ENCODE measurements around the gene SLC10A6. TPM values are rescaled to one million over a fixed set of nuclear protein-coding genes. Genes with fewer than 3 reads are reported as not detected.

SLC10A6 gene, protein sequence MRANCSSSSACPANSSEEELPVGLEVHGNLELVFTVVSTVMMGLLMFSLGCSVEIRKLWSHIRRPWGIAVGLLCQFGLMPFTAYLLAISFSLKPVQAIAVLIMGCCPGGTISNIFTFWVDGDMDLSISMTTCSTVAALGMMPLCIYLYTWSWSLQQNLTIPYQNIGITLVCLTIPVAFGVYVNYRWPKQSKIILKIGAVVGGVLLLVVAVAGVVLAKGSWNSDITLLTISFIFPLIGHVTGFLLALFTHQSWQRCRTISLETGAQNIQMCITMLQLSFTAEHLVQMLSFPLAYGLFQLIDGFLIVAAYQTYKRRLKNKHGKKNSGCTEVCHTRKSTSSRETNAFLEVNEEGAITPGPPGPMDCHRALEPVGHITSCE
- 0.26 TPM in 1 of 2 replicates, not detected in the other for total RNA-seq (2021)
- percentile 22 among the genes with signal in this experiment for Bru-seq, nascent RNA
- BruChase-seq, experiment 1, labeled RNA remaining after a 2-hour chase, result percentile 16 among the genes with signal in this experiment
- percentile 21 among the genes with signal in this experiment for BruChase-seq, experiment 2, labeled RNA remaining after a 6-hour chase
- long read RNA-seq, result 0 reads

- POLR2A ChIA-PET (ENCODE audit: low non-redundant PET), result no interaction called here
- no peak for DNase-seq (ENCODE audit: low spot score)
- BruUV-seq (replicated peaks), result no TSS peak
- Histone ChIP-seq H3K27ac (ENCODE audit: low read depth, low read length, poor library complexity, severe bottlenecking) (no peak within 1 kb of the TSS), H3K4me1 (ENCODE audit: insufficient read depth, low read length, poor library complexity, severe bottlenecking) (peaks cover 9% of the 10 kb centered on the region), H3K9me3 (ENCODE audit: low read depth, low read length, poor library complexity, severe bottlenecking) (no peaks in the 10 kb centered on the region), H3K4me3 (ENCODE audit: low read depth, low read length, poor library complexity, severe bottlenecking) (no peak within 1 kb of the TSS), H3K36me3 (ENCODE audit: insufficient read depth, low read length, poor library complexity, severe bottlenecking) (no peaks in the 10 kb centered on the region), H3K27me3 (replicated peaks; ENCODE audit: insufficient read depth, low read depth, low read length, poor library complexity) (no peaks in the 10 kb centered on the region)
- CTCF ChIA-PET, result no interaction called here
- TF ChIP-seq EZH2 (IDR thresholded peaks at IDR 0.05; ENCODE audit: borderline replicate concordance, low read depth, low read length, poor library complexity, severe bottlenecking), result no peak
- TF ChIP-seq, protein P1, sequence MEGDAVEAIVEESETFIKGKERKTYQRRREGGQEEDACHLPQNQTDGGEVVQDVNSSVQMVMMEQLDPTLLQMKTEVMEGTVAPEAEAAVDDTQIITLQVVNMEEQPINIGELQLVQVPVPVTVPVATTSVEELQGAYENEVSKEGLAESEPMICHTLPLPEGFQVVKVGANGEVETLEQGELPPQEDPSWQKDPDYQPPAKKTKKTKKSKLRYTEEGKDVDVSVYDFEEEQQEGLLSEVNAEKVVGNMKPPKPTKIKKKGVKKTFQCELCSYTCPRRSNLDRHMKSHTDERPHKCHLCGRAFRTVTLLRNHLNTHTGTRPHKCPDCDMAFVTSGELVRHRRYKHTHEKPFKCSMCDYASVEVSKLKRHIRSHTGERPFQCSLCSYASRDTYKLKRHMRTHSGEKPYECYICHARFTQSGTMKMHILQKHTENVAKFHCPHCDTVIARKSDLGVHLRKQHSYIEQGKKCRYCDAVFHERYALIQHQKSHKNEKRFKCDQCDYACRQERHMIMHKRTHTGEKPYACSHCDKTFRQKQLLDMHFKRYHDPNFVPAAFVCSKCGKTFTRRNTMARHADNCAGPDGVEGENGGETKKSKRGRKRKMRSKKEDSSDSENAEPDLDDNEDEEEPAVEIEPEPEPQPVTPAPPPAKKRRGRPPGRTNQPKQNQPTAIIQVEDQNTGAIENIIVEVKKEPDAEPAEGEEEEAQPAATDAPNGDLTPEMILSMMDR (conservative IDR thresholded peaks at IDR 0.05; ENCODE audit: low read depth, low read length), result no peak
- intact Hi-C loops (cut with micrococcal nuclease; ENCODE audit: unreplicated experiment), result no loop called here
Measured at GRCh38 chr4:86848732-86849619, at the start of gene SLC10A6. SLC10A6 (minus strand) TSS chr4:86849384; CDS start chr4:86849115, 269 bp downstream.

GRCh38 chr4:86898562-86898961 is 49.4 kb upstream of the SLC10A6 start:
- TF ChIP-seq, protein P1 (conservative IDR thresholded peaks at IDR 0.05; ENCODE audit: low read depth, low read length), result peak; percentile 31; the same call in 1 of the 2 replicates
- TF ChIP-seq EZH2 (IDR thresholded peaks at IDR 0.05; ENCODE audit: borderline replicate concordance, low read depth, low read length, poor library complexity, severe bottlenecking), result no peak
- CTCF ChIA-PET, result no interaction called here
- no peak for DNase-seq (ENCODE audit: low spot score)
- Histone ChIP-seq H3K4me1 (ENCODE audit: insufficient read depth, low read length, poor library complexity, severe bottlenecking) (peaks cover 8% of the 10 kb centered on the region), H3K36me3 (ENCODE audit: insufficient read depth, low read length, poor library complexity, severe bottlenecking) (no peaks in the 10 kb centered on the region), H3K27me3 (replicated peaks; ENCODE audit: insufficient read depth, low read depth, low read length, poor library complexity) (no peaks in the 10 kb centered on the region), H3K4me3 (ENCODE audit: low read depth, low read length, poor library complexity, severe bottlenecking) (no peak overlapping the region), H3K27ac (ENCODE audit: low read depth, low read length, poor library complexity, severe bottlenecking) (no peak overlapping the region), H3K9me3 (ENCODE audit: low read depth, low read length, poor library complexity, severe bottlenecking) (no peaks in the 10 kb centered on the region)
- POLR2A ChIA-PET (ENCODE audit: low non-redundant PET), result no interaction called here
- no TSS peak for BruUV-seq (replicated peaks)
- intact Hi-C loops (cut with micrococcal nuclease; ENCODE audit: unreplicated experiment), result loop anchor here (5.0 kb wide), 1 partner anchor 334 kb away; no protein-coding TSS in a partner anchor

GRCh38 chr4:86896596-86896995 is 47.4 kb upstream of the SLC10A6 start:
- no peak overlapping the region for H3K27ac ChIP-seq (ENCODE audit: low read depth, low read length, poor library complexity, severe bottlenecking)
- intact Hi-C loops (cut with micrococcal nuclease; ENCODE audit: unreplicated experiment), result loop anchor here (5.0 kb wide), 1 partner anchor 336 kb away; no protein-coding TSS in a partner anchor
- H3K4me3 ChIP-seq (ENCODE audit: low read depth, low read length, poor library complexity, severe bottlenecking), result no peak overlapping the region
- no peaks in the 10 kb centered on the region for H3K36me3 ChIP-seq (ENCODE audit: insufficient read depth, low read length, poor library complexity, severe bottlenecking)
- H3K27me3 ChIP-seq (replicated peaks; ENCODE audit: insufficient read depth, low read depth, low read length, poor library complexity), result no peaks in the 10 kb centered on the region
- H3K4me1 ChIP-seq (ENCODE audit: insufficient read depth, low read length, poor library complexity, severe bottlenecking), result peaks cover 8% of the 10 kb centered on the region
- BruUV-seq (replicated peaks), result no TSS peak
- ChIA-PET POLR2A (ENCODE audit: low non-redundant PET) (no interaction called here), CTCF (no interaction called here)
- DNase-seq (ENCODE audit: low spot score), result no peak
- no peak for TF ChIP-seq EZH2 (IDR thresholded peaks at IDR 0.05; ENCODE audit: borderline replicate concordance, low read depth, low read length, poor library complexity, severe bottlenecking)
- TF ChIP-seq, protein P1 (conservative IDR thresholded peaks at IDR 0.05; ENCODE audit: low read depth, low read length), result no peak
- H3K9me3 ChIP-seq (ENCODE audit: low read depth, low read length, poor library complexity, severe bottlenecking), result no peaks in the 10 kb centered on the region
